KMS-11 (cell line): ENCODE data around the gene RASL12.

Source experiments
- H2AFZ ChIP-seq: fragments of 200-600 bp; sonication (generic); 2 replicates; pipeline ENCODE4 v1.6.1; 2016; ENCODE audit warnings: antibody characterized with exemption, mixed run types, low read depth
- H3K27ac ChIP-seq: fragments of 200-600 bp; sonication (generic); 2 replicates; pipeline ENCODE4 v1.6.1; 2016; ENCODE audit warnings: mild to moderate bottlenecking, mixed run types
- H3K27me3 ChIP-seq: fragments of 200-600 bp; sonication (generic); 2 replicates; pipeline ENCODE4 v1.6.1; 2017; ENCODE audit warnings: mild to moderate bottlenecking, low read depth, mixed run types, moderate library complexity; ENCODE audit not compliant: insufficient read depth
- H3K36me3 ChIP-seq: fragments of 200-600 bp; sonication (generic); 2 replicates; pipeline ENCODE4 v1.6.1; 2017; ENCODE audit warnings: mild to moderate bottlenecking, mixed run types; ENCODE audit not compliant: insufficient read depth
- H3K4me1 ChIP-seq: fragments of 200-600 bp; sonication (generic); 2 replicates; pipeline ENCODE4 v1.6.1; 2016; ENCODE audit warnings: mild to moderate bottlenecking, low read depth, mixed run types; ENCODE audit not compliant: poor library complexity, severe bottlenecking
- H3K4me2 ChIP-seq: fragments of 200-600 bp; sonication (generic); 2 replicates; pipeline ENCODE4 v1.7.0; 2016; ENCODE audit warnings: mild to moderate bottlenecking, mixed run types
- H3K4me3 ChIP-seq: fragments of 200-600 bp; sonication (generic); IDR thresholded peaks from 2 replicates; pipeline ENCODE4 v1.6.1; 2017; ENCODE audit warnings: low read depth, low read length, mixed read lengths; ENCODE audit not compliant: insufficient read depth
- H3K79me2 ChIP-seq: fragments of 200-600 bp; sonication (generic); 2 replicates; pipeline ENCODE4 v1.6.1; 2016; ENCODE audit warnings: low read depth, mixed run types; ENCODE audit not compliant: insufficient read depth
- H3K9ac ChIP-seq: fragments of 200-600 bp; sonication (generic); 2 replicates; pipeline ENCODE4 v1.6.1; 2016; ENCODE audit warnings: mild to moderate bottlenecking, mixed run types
- H4K20me1 ChIP-seq: fragments of 200-600 bp; sonication (generic); 2 replicates; pipeline ENCODE4 v1.6.1; 2016; ENCODE audit warnings: mild to moderate bottlenecking, mixed run types; ENCODE audit not compliant: insufficient read depth
- TF ChIP-seq, protein P1 (sequence below): fragments of 200-600 bp; sonication (generic); conservative IDR thresholded peaks from 2 replicates; pipeline ENCODE4 v1.6.1; 2017; ENCODE audit warnings: low read depth, mild to moderate bottlenecking, antibody characterized with exemption, low read length, moderate library complexity, mixed read lengths

RASL12 gene

DNA sequence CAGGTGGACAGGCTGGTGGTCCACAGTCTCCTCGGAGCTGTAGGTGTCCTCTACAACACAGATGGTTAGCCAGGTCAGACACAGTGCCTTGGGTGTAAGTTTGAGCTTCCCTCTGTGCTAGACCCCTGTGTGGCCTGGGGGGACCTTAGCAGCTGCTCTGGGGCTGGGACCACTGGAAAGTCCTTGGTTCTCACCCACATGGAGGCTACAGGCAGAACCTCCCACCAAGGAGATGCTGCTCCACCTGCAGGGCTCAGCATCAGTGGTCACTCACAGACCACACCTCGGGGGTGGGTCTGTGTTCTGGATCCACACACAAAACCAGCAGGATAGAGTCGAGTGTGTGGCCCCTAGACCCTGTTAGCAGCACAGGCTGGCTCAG is 8.4 kb downstream of the RASL12 start:
- no peaks in the 10 kb centered on the region for H4K20me1 ChIP-seq
- H3K4me3 ChIP-seq = no peak overlapping the region
- H3K36me3 ChIP-seq = no peaks in the 10 kb centered on the region
- H2AFZ ChIP-seq = no peak overlapping the region
- TF ChIP-seq, protein P1, sequence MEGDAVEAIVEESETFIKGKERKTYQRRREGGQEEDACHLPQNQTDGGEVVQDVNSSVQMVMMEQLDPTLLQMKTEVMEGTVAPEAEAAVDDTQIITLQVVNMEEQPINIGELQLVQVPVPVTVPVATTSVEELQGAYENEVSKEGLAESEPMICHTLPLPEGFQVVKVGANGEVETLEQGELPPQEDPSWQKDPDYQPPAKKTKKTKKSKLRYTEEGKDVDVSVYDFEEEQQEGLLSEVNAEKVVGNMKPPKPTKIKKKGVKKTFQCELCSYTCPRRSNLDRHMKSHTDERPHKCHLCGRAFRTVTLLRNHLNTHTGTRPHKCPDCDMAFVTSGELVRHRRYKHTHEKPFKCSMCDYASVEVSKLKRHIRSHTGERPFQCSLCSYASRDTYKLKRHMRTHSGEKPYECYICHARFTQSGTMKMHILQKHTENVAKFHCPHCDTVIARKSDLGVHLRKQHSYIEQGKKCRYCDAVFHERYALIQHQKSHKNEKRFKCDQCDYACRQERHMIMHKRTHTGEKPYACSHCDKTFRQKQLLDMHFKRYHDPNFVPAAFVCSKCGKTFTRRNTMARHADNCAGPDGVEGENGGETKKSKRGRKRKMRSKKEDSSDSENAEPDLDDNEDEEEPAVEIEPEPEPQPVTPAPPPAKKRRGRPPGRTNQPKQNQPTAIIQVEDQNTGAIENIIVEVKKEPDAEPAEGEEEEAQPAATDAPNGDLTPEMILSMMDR = no peak
- H3K4me1 ChIP-seq = peaks cover 5% of the 10 kb centered on the region
- no peak overlapping the region for H3K4me2 ChIP-seq
- no peak overlapping the region for H3K27ac ChIP-seq
- H3K9ac ChIP-seq = no peak overlapping the region
- no peaks in the 10 kb centered on the region for H3K27me3 ChIP-seq
- no peaks in the 10 kb centered on the region for H3K79me2 ChIP-seq

DNA sequence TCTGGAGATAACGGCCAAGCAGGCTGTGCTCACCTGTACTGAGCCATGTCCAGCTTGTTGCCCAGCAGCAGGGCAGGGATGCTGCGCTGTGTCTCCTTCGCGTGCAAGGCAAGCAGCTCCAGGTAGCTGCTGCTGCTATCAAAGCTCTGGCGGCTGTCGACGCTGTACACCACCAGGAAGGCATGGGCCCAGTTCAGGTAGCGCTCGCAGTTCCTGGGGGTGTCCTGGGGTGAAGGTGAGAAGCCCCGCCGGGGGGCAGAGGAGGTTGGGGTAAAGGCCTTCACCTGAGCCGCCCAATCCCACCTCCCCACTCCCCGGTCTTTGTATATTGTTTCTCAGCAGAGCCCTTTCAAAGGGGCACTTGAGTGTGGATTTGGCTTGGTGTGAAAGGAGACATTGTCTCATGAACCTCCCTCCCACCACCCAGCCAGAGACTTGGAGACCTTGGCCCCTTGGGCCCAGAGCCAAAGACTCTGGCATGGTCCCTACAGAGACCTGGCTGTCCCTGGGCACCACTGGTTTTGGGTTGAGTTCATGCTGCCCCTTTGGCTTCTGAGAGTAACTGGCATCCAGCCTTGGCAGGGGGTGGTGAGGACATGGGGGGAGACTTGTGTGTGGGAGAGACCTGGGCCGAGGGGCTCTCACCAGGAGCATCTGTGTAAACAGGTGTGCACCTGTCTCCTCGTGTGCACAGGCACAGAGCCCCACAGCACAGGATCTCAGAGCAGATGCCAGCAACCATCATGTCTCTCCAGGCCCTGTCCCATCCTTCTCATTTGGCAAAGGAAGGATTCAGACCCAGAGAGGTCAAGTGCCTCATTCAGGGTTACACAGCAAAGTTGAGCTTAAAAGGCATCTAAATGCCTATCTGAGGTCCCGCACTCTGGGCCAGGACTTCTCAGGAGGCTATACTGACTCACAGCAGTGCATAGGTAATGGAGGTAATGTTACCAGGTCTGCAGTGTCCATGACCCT is 9.1 kb downstream of the RASL12 start:
- H3K4me2 ChIP-seq = no peak overlapping the region
- H3K79me2 ChIP-seq = no peaks in the 10 kb centered on the region
- H3K27ac ChIP-seq = no peak overlapping the region
- H4K20me1 ChIP-seq = no peaks in the 10 kb centered on the region
- no peak overlapping the region for H3K9ac ChIP-seq
- H2AFZ ChIP-seq = no peak overlapping the region
- no peak overlapping the region for H3K4me3 ChIP-seq
- TF ChIP-seq, protein P1 = no peak
- peaks cover 5% of the 10 kb centered on the region for H3K4me1 ChIP-seq
- H3K36me3 ChIP-seq = no peaks in the 10 kb centered on the region
- no peaks in the 10 kb centered on the region for H3K27me3 ChIP-seq

DNA sequence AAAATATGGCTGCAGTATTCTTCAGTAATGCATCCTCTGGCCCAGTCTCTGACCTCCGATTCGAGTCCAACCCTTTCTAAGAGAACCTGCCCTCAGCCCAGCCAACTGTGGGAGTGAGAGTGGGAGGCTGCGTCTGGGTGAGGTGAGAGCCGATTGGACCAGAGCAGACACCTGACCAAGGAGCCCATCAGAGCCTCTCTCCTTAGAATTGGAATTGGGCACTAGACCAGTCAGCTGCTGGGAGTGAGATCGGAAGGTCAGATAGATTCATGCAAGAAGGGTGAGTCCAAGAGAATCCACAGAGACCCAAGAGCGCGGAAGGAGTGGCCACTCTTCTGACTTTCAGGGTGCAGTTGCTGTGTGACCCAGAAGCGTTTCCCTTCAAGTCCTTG is 10.2 kb downstream of the RASL12 start:
- Histone ChIP-seq H3K27me3 (no peaks in the 10 kb centered on the region), H3K36me3 (no peaks in the 10 kb centered on the region), H4K20me1 (no peaks in the 10 kb centered on the region), H3K27ac (no peak overlapping the region), H3K4me2 (no peak overlapping the region), H3K79me2 (no peaks in the 10 kb centered on the region), H3K4me3 (no peak overlapping the region), H3K9ac (no peak overlapping the region), H3K4me1 (peaks cover 14% of the 10 kb centered on the region), H2AFZ (no peak overlapping the region)
- TF ChIP-seq, protein P1 = no peak

DNA sequence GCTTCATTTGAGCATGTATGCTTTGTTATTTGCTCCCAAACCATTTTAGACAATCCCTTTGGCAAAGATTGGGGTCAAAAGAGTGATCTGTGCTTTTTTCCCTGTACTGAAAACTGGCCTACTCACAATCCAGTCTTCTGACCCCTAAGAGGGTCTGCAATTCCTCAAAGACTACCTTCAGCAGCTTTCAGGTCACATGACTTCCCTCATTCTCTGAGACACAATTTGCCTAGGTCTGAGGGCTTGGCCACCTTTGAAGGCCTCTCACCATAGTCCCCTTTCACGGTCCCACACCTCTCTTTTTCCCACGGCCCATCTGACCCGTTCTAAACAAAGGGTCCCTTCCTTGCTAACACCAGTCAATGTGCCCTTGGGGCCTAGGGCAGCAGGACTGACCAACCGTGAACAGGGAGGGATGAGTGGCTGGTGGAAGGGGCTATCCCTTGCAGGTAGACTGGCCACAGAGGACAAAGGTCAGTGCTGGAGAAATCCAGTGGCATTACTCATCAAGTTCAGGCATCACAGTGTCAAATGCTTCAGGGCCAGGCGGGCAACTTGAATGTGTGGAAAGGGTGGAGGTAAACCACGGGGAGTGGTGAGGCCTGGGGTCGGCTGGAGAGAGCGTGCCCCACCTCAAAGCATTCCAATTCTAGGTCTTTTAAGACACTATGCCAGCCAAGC is 10.8 kb downstream of the RASL12 start:
- no peak overlapping the region for H2AFZ ChIP-seq
- H3K4me3 ChIP-seq = no peak overlapping the region
- peaks cover 19% of the 10 kb centered on the region for H3K4me1 ChIP-seq
- no peak overlapping the region for H3K27ac ChIP-seq
- H4K20me1 ChIP-seq = no peaks in the 10 kb centered on the region
- H3K4me2 ChIP-seq = no peak overlapping the region
- TF ChIP-seq, protein P1 = no peak
- no peaks in the 10 kb centered on the region for H3K79me2 ChIP-seq
- H3K27me3 ChIP-seq = no peaks in the 10 kb centered on the region
- H3K9ac ChIP-seq = no peak overlapping the region
- no peaks in the 10 kb centered on the region for H3K36me3 ChIP-seq
